Keratinocyte (primary cell): Measurements from ENCODE around the gene KRT82. TPM values are rescaled to one million over a fixed set of nuclear protein-coding genes. Genes with fewer than 3 reads are reported as not detected.

Experiments
- DNase-seq: peaks from one replicate; pipeline ENCODE4 v3.0.0-alpha.2; 2011; ENCODE audit warnings: low read depth, missing footprints, low spot score
- FAIRE-seq: peaks from 2 replicates; lab custom pipeline; 2011; peaks lifted over from hg19 to GRCh38; lab: Jason Lieb, UNC
- H2AFZ ChIP-seq: 2 replicates; pipeline ENCODE4 v1.6.0; 2012; ENCODE audit warnings: low read length, control low read depth, inconsistent platforms; ENCODE audit not compliant: control insufficient read depth
- H3K27ac ChIP-seq: 2 replicates; pipeline ENCODE4 v1.5.1; 2011; ENCODE audit warnings: low read length; ENCODE audit not compliant: control insufficient read depth, insufficient read depth
- H3K27me3 ChIP-seq: 3 replicates; pipeline ENCODE4 v1.6.0; 2011; ENCODE audit warnings: low read length; ENCODE audit not compliant: control insufficient read depth, insufficient read depth; ENCODE audit errors: extremely low read depth
- H3K36me3 ChIP-seq, 2 experiments: 2 replicates in 1 of 2; 3 replicates in 1 of 2; pipeline ENCODE4 v1.5.1; 2011; ENCODE audit warnings: low read length in 2 of 2, mild to moderate bottlenecking in 1 of 2; ENCODE audit not compliant: control insufficient read depth in 2 of 2, insufficient read depth in 2 of 2; ENCODE audit errors: extremely low read depth in 1 of 2
- H3K4me1 ChIP-seq: 3 replicates; pipeline ENCODE4 v1.5.1; 2011; ENCODE audit warnings: low read length; ENCODE audit not compliant: control insufficient read depth, insufficient read depth; ENCODE audit errors: extremely low read depth
- H3K4me2 ChIP-seq: 3 replicates; pipeline ENCODE4 v1.6.0; 2011; ENCODE audit warnings: low read depth, low read length; ENCODE audit not compliant: control insufficient read depth, insufficient read depth; ENCODE audit errors: extremely low read depth
- H3K4me3 ChIP-seq, 3 experiments: fragments of 200-600 bp in 1 of 3; sonication (generic) in 1 of 3; 2 replicates in 2 of 3; 3 replicates in 1 of 3; pipeline ENCODE4 v1.5.1; 2011 to 2016; ENCODE audit warnings: low read length in 3 of 3, mild to moderate bottlenecking in 3 of 3, control low read depth in 2 of 3, inconsistent platforms in 1 of 3, low read depth in 1 of 3, mixed read lengths in 1 of 3, mixed run types in 1 of 3, moderate library complexity in 1 of 3; ENCODE audit not compliant: control insufficient read depth in 2 of 3, insufficient read depth in 2 of 3; ENCODE audit errors: extremely low read depth in 1 of 3
- H3K79me2 ChIP-seq: 2 replicates; pipeline ENCODE4 v1.6.0; 2012; ENCODE audit warnings: low read length; ENCODE audit not compliant: control insufficient read depth, insufficient read depth
- H3K9ac ChIP-seq: 3 replicates; pipeline ENCODE4 v1.6.0; 2011; ENCODE audit warnings: low read length; ENCODE audit not compliant: control insufficient read depth, insufficient read depth; ENCODE audit errors: extremely low read depth
- H3K9me1 ChIP-seq: 3 replicates; pipeline ENCODE4 v1.6.0; 2011; ENCODE audit warnings: low read length; ENCODE audit not compliant: control insufficient read depth, insufficient read depth; ENCODE audit errors: extremely low read depth
- H3K9me3 ChIP-seq: 2 replicates; pipeline ENCODE4 v1.5.1; 2012; ENCODE audit warnings: low read depth, low read length; ENCODE audit not compliant: control insufficient read depth
- H4K20me1 ChIP-seq: 3 replicates; pipeline ENCODE4 v1.6.0; 2011; ENCODE audit warnings: low read length; ENCODE audit not compliant: control insufficient read depth, insufficient read depth; ENCODE audit errors: extremely low read depth
- CTCF ChIP-seq, 3 experiments: IDR thresholded peaks in 1 of 3; conservative IDR thresholded peaks in 1 of 3; optimal IDR thresholded peaks in 1 of 3; 2 replicates in 2 of 3; 3 replicates in 1 of 3; pipeline versions ENCODE3 to v1.5.1; 2011; ENCODE audit warnings: low read length in 3 of 3, mild to moderate bottlenecking in 3 of 3, moderate library complexity in 2 of 3, control low read depth in 1 of 3, inconsistent platforms in 1 of 3; ENCODE audit not compliant: insufficient read depth in 2 of 3; ENCODE audit errors: extremely low read depth in 1 of 3
- EZH2 ChIP-seq: IDR thresholded peaks from one replicate; pipeline ENCODE4 v1.6.1; 2012; ENCODE audit warnings: inconsistent platforms, mild to moderate bottlenecking, low read length, moderate library complexity
- dilution Hi-C: fragments of 300-500 bp; cut with MboI; formaldehyde crosslinking; loops from one replicate; pipeline ENCODE4 v1.7.0; 2020; ENCODE audit warnings: low sequenced_read_pairs; ENCODE audit not compliant: extremely low pct_ligation_motif_present
- polyA minus RNA-seq, 3 experiments: library from RNA; depleted of rRNA, polyadenylated mRNA; stranded (reverse); fragments of >200 nt; gene quantifications; 1 replicate in 1 of 3; 2 replicates in 1 of 3; 3 replicates in 1 of 3; pipeline ENCODE4 v1.2.3, GENCODE V29; 2011
- polyA plus RNA-seq, 5 experiments: library from polyadenylated mRNA; depleted of rRNA in 3 of 5; stranded (reverse) in 3 of 5; stranded (forward) in 1 of 5; unstranded in 1 of 5; fragments of >200 nt; gene quantifications; 1 replicate in 1 of 5; 2 replicates in 3 of 5; 3 replicates in 1 of 5; pipeline versions ENCODE4 v1.2.1 to v1.2.3, GENCODE V29; 2011 to 2012; ENCODE audit warnings: missing spikeins in 2 of 5, low read depth in 1 of 5, low replicate concordance in 1 of 5

The KRT82 gene
- polyA plus RNA-seq (0.03 TPM in 1 of 3 replicates, not detected in the others), polyA minus RNA-seq (not detected in 3 replicates)
- polyA plus RNA-seq (2011; ENCODE audit: low read depth), result 0.10 TPM
- not detected in 2 replicates for polyA plus RNA-seq (2011; cell fraction: cytosol; rRNA removed)
- not detected in 2 replicates for polyA plus RNA-seq (2011; cell fraction: nucleus; rRNA removed)
- polyA plus RNA-seq (2012; ENCODE audit: low replicate concordance), result 0.25 TPM in 1 of 2 replicates, not detected in the other
- polyA minus RNA-seq (2011; cell fraction: cytosol; rRNA and poly(A)+ RNA removed), result not detected
- polyA minus RNA-seq (2011; cell fraction: nucleus; rRNA and poly(A)+ RNA removed), result not detected in 2 replicates

GRCh38 chr12:52405922-52406385 lies at the start of gene KRT82:
Gene KRT82, minus strand, starts transcription at chr12:52406335. Its CDS starts 58 bp downstream, at chr12:52406277.
- H4K20me1 ChIP-seq, result no peaks in the 10 kb centered on the region
- H3K9me3 ChIP-seq, result no peaks in the 10 kb centered on the region
- no peak within 1 kb of the TSS for H3K27ac ChIP-seq
- H3K36me3 ChIP-seq, result no peaks in the 10 kb centered on the region
- no peak within 1 kb of the TSS for H2AFZ ChIP-seq
- H3K4me1 ChIP-seq, result no peaks in the 10 kb centered on the region
- H3K4me3 ChIP-seq, result no peak within 1 kb of the TSS
- FAIRE-seq (no peak), DNase-seq (no peak)
- TF ChIP-seq EZH2 (no peak), CTCF (optimal IDR thresholded peaks at IDR 0.05 in 1 of 3, IDR thresholded peaks at IDR 0.05 in 1 of 3, conservative IDR thresholded peaks at IDR 0.05 in 1 of 3; ENCODE audit: extremely low read depth in 1 of 3, insufficient read depth in 2 of 3, low read length in 3 of 3) (no peak)
- H3K79me2 ChIP-seq, result no peaks in the 10 kb centered on the region
- dilution Hi-C loops, result no loop called here
- no peak within 1 kb of the TSS for H3K9ac ChIP-seq
- peaks cover 3% of the 10 kb centered on the region for H3K27me3 ChIP-seq
- no peak within 1 kb of the TSS for H3K4me2 ChIP-seq
- no peaks in the 10 kb centered on the region for H3K9me1 ChIP-seq

- no peaks in the 10 kb centered on the region for H3K79me2 ChIP-seq
- no peak overlapping the region for H3K27ac ChIP-seq
- H4K20me1 ChIP-seq, result no peaks in the 10 kb centered on the region
- no peaks in the 10 kb centered on the region for H3K36me3 ChIP-seq
- dilution Hi-C loops, result no loop called here
- H3K9me1 ChIP-seq, result no peaks in the 10 kb centered on the region
- DNase-seq (no peak), FAIRE-seq (no peak)
- no peaks in the 10 kb centered on the region for H3K9me3 ChIP-seq
- H3K27me3 ChIP-seq, result no peaks in the 10 kb centered on the region
- H2AFZ ChIP-seq, result no peak overlapping the region
- no peak overlapping the region for H3K4me3 ChIP-seq
- H3K4me1 ChIP-seq, result peaks cover 38% of the 10 kb centered on the region
- no peak overlapping the region for H3K9ac ChIP-seq
- TF ChIP-seq CTCF (optimal IDR thresholded peaks at IDR 0.05 in 1 of 3, IDR thresholded peaks at IDR 0.05 in 1 of 3, conservative IDR thresholded peaks at IDR 0.05 in 1 of 3; ENCODE audit: extremely low read depth in 1 of 3, insufficient read depth in 2 of 3, low read length in 3 of 3), result no peak
- TF ChIP-seq EZH2, result no peak
- H3K4me2 ChIP-seq, result no peak overlapping the region
These were observed 49.7 kb upstream of the KRT82 start for GRCh38 chr12:52455821-52456220.
